K562 (cell line): Measurements from ENCODE around the gene EBF4. TPM values are rescaled to one million over a fixed set of nuclear protein-coding genes. Genes with fewer than 3 reads are reported as not detected.

Source experiments
- BRD4 ChIP-seq: fragments of 200-600 bp; sonication (generic); IDR thresholded peaks from 2 replicates; pipeline ENCODE4 v1.6.1; 2017; ENCODE audit warnings: inconsistent platforms
- BRF2 ChIP-seq: IDR thresholded peaks from 3 replicates; pipeline ENCODE4 v1.6.1; 2011; ENCODE audit warnings: borderline replicate concordance, mild to moderate bottlenecking; ENCODE audit not compliant: insufficient read length, insufficient read depth
- CTCF ChIP-seq, 3 experiments: IDR thresholded peaks in 2 of 3; conservative IDR thresholded peaks in 1 of 3; 2 replicates each; pipeline ENCODE4 v1.5.1; 2011 to 2012; ENCODE audit warnings: low read length in 3 of 3, mild to moderate bottlenecking in 3 of 3, control low read depth in 2 of 3, improper control_type of control experiment in 1 of 3, inconsistent platforms in 1 of 3, low read depth in 1 of 3, mixed read lengths in 1 of 3, moderate library complexity in 1 of 3; ENCODE audit not compliant: insufficient read depth in 2 of 3
- ELK3 ChIP-seq: fragments of 450-650 bp; formaldehyde crosslinking; IDR thresholded peaks from 2 replicates; pipeline ENCODE4 v1.4.0; 2020; ENCODE audit warnings: mild to moderate bottlenecking
- HINFP ChIP-seq: fragments of 450-650 bp; conservative IDR thresholded peaks from 2 replicates; pipeline ENCODE4 v1.6.1; 2016; ENCODE audit warnings: missing genetic modification characterization, low read depth, mild to moderate bottlenecking, control low read depth, missing compliant biosample characterization
- HMG20B ChIP-seq: fragments of 250-450 bp; sonication (Bioruptor Pico); IDR thresholded peaks from 2 replicates; pipeline ENCODE4 v1.5.0; 2021; ENCODE audit warnings: mild to moderate bottlenecking
- KHSRP ChIP-seq: fragments of 450-650 bp; IDR thresholded peaks from 2 replicates; pipeline ENCODE4 v1.6.1; 2017
- MEF2D ChIP-seq: conservative IDR thresholded peaks from 2 replicates; pipeline ENCODE4 v1.6.1; 2016; ENCODE audit warnings: low read depth, missing genetic modification characterization, missing compliant biosample characterization
- NCOA4 ChIP-seq: fragments of 450-650 bp; IDR thresholded peaks from 2 replicates; pipeline ENCODE4 v1.6.1; 2018; ENCODE audit warnings: mild to moderate bottlenecking; ENCODE audit not compliant: partially characterized antibody
- NCOA6 ChIP-seq: fragments of 450-650 bp; IDR thresholded peaks from 2 replicates; pipeline ENCODE4 v1.6.1; 2017; ENCODE audit warnings: mild to moderate bottlenecking
- NR2F6 ChIP-seq: fragments of 450-650 bp; formaldehyde crosslinking; IDR thresholded peaks from 2 replicates; pipeline ENCODE4 v1.4.0; 2020; ENCODE audit warnings: mild to moderate bottlenecking
- PML ChIP-seq: IDR thresholded peaks from 2 replicates; pipeline ENCODE4 v1.6.1; 2012; ENCODE audit warnings: low read length, inconsistent platforms
- RBFOX2 ChIP-seq: fragments of 200-400 bp; formaldehyde crosslinking; IDR thresholded peaks from 2 replicates; pipeline ENCODE4 v1.6.1; 2017; ENCODE audit warnings: low read depth, mild to moderate bottlenecking, low read length, moderate library complexity
- RUNX1 ChIP-seq: sonication (generic); IDR thresholded peaks from 2 replicates; pipeline ENCODE4 v1.6.1; 2016; ENCODE audit warnings: antibody characterized with exemption, low read depth
- SMC3 ChIP-seq: conservative IDR thresholded peaks from 2 replicates; pipeline ENCODE4 v1.6.1; 2011; ENCODE audit warnings: low read depth, low read length, improper control_type of control experiment; ENCODE audit not compliant: insufficient read depth
- SOX6 ChIP-seq: fragments of 450-650 bp; IDR thresholded peaks from 2 replicates; pipeline ENCODE4 v1.6.1; 2014; ENCODE audit warnings: mild to moderate bottlenecking
- SRF ChIP-seq, 2 experiments: fragments of 250-450, 450-650 bp in 1 of 2; sonication (Bioruptor Pico) in 1 of 2; sonication (generic) in 1 of 2; formaldehyde crosslinking; IDR thresholded peaks; 2 replicates each; pipeline versions ENCODE4 v1.5.0 to v1.5.1; 2020 to 2022; ENCODE audit warnings: mild to moderate bottlenecking in 1 of 2, missing genetic modification reagents in 1 of 2
- ZNF134 ChIP-seq: fragments of 250-450 bp; sonication (Bioruptor Pico); conservative IDR thresholded peaks from 2 replicates; pipeline ENCODE4 v1.4.0; 2020
- ZNF184 ChIP-seq: sonication (generic); formaldehyde crosslinking; IDR thresholded peaks from 2 replicates; pipeline ENCODE4 v1.5.0; 2020; ENCODE audit warnings: missing genetic modification reagents
- ZNF311 ChIP-seq: fragments of 250-450 bp; sonication (Bioruptor Pico); IDR thresholded peaks from 2 replicates; pipeline ENCODE4 v1.4.0; 2020; ENCODE audit warnings: mild to moderate bottlenecking, moderate library complexity
- ZNF398 ChIP-seq: fragments of 250-450 bp; sonication (Bioruptor Pico); IDR thresholded peaks from 2 replicates; pipeline ENCODE4 v1.8.0; 2021; ENCODE audit warnings: moderate library complexity, mild to moderate bottlenecking, inconsistent platforms
- ZNF57 ChIP-seq: fragments of 450-650 bp; formaldehyde crosslinking; IDR thresholded peaks from 2 replicates; pipeline ENCODE4 v1.4.0; 2020; ENCODE audit warnings: mild to moderate bottlenecking, moderate library complexity
- polyA plus RNA-seq, 8 experiments: library from polyadenylated mRNA; depleted of rRNA in 4 of 8; stranded (reverse) in 5 of 8; unstranded in 3 of 8; fragments of >200 nt; fragmentation: Nextera tagmentation in 2 of 8; fragmentation: Illumina TruSeq in 1 of 8; extraction: Ambion mirVana in 2 of 8; extraction: Trizol in 1 of 8; gene quantifications; 2 replicates each; pipeline versions ENCODE4 v1.2.1 to v1.2.3, GENCODE V29; 2011 to 2014; ENCODE audit warnings: inconsistent platforms in 1 of 8, missing spikeins in 1 of 8
- total RNA-seq, 7 experiments: library from RNA; depleted of rRNA in 6 of 7; stranded (reverse); fragments of >200 nt in 6 of 7; fragmentation: Illumina TruSeq in 2 of 7; extraction: Trizol in 2 of 7; gene quantifications; 2 replicates each; pipeline versions ENCODE4 v1.2.1 to v1.2.3, GENCODE V29; 2011 to 2021; ENCODE audit warnings: low replicate concordance in 1 of 7

Gene EBF4
- total and polyA plus RNA-seq, 9 of the 15 experiments (the other 6 are each of a cell fraction or from before 2014, with no cell fraction given): 0.09 TPM; not detected in 8

- TF ChIP-seq ELK3 (CRISPR knock-in tag) (no peak), ZNF134 (no peak), KHSRP (no peak), CTCF (IDR thresholded peaks at IDR 0.05 in 2 of 3, conservative IDR thresholded peaks at IDR 0.05 in 1 of 3; ENCODE audit: insufficient read depth in 2 of 3, low read depth in 1 of 3, low read length in 3 of 3) (peak; percentile 64 to 79 (median 75)), PML (no peak), MEF2D (tag) (no peak), SRF (CRISPR knock-in tag; IDR thresholded peaks at IDR 0.05) (no peak), ZNF184 (CRISPR knock-in tag) (no peak), NCOA4 (no peak), NR2F6 (no peak), ZNF57 (CRISPR knock-in tag) (no peak), BRF2 (no peak), RBFOX2 (no peak), NCOA6 (no peak), SOX6 (no peak), RUNX1 (no peak), HMG20B (CRISPR knock-in tag) (no peak), BRD4 (no peak), ZNF398 (CRISPR knock-in tag) (no peak), HINFP (tag) (no peak), ZNF311 (CRISPR knock-in tag) (no peak), SMC3 (0 out of 2 replicates have a peak, but pooled peaks have one; percentile 23)
Observed at GRCh38 chr20:2752567-2753460, 60.2 kb downstream of the EBF4 start (continued).
